ENCODE measurements around the gene PCYT1A.
"Not testable (repeated sequence)": the region's sequence is repeated elsewhere in the genome, so short reads cannot be mapped to it uniquely, and the experiment has no call there.

Gene PCYT1A

DNA sequence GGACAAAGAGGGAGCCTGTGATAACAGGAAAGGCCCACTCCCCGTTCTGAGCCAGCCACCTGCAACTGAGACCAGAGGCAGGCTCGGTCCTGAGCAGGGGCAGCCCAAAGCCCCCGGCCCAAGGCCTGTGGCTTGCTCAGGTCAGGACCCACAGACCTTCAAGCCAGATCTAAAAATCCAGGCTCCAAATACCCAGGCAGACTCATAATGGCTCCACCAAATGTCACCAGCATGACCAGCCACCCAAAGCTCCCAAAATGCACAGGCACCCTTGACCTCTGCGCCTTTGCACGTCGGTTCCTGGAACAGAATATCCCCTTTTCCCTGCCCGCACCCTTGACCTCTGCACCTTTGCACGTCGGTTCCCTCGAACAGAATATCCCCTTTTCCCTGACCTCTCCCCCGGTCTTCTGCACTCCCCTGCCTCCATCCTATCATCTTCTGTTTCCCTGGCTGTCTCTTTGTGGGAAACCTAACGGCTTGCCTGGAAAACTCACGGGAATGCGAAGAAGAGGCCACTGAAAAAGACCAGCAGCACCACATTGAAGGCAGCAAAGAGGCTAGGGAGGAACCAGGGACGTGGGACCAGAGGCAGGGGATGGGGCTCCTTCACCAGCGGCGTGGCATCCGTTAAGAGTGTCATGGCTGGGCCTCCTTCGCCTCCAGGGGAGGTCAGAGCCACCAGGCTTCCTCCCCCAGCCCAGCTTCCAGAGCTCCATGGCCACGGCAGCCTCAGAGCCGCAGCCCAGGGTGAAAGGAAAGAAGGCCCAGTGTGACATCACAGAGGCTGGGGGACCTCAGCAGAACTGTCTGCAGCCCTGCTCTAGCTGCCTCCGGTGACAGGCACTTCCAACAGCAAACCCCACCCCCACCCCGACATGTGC is 76.6 kb downstream of the PCYT1A start, which contains the start of gene ZDHHC19:
ZDHHC19 (minus strand) TSS at position 728 of the 884 bp plus-strand sequence; CDS start at position 643, 85 bp downstream.
- DNase-seq, result no peak

DNA sequence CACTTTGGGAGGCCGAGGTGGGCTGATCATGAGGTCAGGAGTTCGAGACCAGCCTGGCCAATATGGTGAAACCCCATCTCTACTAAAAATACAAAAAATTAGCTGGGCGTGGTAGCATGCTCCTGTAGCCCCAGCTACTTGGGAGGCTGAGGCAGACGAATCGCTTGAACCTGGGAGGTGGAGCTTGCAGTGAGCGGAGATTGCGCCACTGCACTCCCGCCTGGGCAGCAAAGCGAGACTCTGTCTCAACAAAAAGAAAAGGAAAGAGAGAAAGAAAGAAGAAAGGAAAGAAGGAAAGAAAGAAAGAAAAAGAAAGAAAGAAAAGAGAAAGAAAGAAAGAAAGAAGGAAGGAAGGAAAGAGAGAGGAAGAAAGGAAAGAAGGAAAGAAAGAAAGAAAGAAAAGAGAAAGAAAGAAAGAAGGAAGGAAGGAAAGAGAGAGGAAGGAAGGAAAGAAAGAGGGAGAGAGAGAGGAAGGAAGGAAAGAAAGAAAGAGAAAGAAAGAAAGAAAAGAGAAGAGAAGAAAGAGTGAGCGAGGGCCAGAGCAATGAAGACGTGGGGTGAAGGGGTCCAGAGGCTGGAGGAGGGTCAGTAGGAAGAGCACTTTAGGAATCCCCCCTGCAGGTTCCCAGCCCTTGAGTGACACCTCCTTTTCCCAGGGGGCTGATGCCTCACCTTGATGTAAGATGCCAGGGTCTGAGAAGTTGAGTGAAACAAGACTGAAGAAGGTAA is 77.4 kb downstream of the PCYT1A start:
- DNase-seq, result not testable (repeated sequence)

DNA sequence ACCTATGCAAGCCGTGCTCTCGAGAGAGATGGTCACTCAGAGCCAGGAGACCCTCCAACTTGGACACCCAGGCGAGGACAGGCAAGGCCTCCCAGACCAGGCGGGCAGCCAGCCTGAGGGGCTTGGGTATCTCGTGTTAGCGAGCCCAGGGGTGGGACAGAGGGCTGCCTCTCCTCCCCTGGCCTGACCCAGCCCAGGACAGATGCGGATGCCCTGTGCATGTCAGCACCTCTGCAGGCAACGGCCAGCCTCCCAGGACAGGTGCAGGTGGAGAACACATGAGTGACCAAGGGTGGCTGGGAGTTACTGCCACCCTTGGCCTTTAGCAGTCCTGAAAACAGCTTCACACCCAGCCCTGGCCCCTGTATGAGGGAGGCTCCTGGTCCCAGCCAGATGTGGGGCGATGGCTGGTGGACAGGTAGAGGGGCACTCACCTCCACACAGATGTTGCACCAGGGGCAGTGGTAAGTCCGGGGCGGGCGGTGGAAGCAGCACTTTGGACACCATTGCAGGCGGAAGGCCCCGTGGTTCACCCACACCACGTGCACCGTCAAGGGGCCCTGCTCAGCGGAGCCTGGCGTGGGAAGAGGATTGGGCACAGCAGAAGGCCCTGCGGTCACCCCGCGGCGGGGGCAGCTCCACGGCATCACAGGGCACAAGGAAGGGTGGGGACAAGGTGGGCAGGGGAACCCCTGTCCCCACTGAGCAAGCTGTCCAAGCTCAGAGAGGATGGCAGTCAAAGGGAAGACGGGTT is 78.4 kb downstream of the PCYT1A start:
- no peak for DNase-seq

DNA sequence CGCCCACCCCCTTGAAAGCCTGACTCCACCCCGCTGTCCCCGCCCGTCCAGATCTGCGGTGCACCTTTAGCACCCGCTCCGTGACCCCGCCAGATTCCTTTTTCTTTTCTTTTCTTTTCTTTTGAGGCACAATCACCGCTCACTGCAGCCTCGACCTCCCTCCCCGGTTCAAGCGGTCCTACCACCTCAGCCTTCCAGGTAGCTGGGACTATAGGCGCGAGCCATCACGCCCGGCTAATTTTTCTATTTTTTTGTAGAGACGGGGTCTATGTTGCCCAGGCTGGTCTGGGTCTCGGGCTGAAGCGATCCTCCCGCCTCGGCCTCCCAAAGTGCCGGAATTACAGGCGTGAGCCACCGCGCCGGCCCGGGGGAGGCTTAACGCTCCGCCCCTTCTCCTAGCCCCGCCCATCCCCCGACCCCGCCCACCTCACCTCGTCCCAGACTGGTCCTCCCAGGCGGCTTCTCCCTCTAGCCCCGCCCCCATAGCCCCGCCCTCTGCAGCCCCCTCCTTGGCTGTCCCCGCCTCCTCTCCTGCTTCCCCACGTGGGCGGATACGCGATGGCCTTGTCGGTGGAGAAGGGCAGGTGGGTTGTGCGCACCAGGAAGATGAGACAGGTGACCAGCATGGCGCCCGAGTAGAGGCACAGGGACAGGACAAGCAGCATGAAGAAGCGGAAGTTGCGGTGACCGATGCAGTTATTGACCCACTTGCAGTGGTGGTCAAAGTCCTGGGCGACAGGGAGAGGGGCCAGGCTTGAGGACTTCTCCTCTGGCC is 79.5 kb downstream of the PCYT1A start:
- no peak for DNase-seq

DNA sequence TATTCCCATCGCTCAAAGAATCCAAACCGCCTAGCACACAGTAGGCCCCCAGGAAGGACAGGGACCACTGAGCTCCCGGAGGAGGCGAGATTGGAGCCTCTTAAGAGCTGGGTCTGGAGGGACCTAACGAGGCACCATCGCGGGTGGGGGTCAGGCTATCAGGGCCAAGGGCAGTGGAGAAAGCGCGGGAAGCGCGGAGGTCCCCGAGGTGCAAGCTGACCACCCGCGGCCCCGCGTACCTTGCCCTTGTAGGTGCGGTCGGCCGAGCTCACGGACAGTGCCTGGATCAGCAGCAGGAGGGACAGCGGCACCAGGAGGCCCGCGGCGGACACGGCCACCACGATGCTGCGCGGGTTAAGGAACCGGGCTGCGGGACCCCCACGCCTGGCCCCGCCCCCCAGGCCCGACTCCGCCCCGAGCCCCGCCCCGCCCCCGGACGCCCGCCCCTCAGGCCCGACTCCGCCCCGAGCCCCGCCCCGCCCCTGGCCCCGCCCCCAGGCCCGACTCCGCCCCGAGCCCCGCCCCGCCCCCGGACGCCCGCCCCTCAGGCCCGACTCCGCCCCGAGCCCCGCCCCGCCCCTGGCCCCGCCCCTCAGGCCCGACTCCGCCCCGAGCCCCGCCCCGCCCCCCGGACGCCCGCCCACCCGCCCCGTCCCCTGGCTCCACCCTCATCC is 80.2 kb downstream of the PCYT1A start:
- no peak for DNase-seq

DNA sequence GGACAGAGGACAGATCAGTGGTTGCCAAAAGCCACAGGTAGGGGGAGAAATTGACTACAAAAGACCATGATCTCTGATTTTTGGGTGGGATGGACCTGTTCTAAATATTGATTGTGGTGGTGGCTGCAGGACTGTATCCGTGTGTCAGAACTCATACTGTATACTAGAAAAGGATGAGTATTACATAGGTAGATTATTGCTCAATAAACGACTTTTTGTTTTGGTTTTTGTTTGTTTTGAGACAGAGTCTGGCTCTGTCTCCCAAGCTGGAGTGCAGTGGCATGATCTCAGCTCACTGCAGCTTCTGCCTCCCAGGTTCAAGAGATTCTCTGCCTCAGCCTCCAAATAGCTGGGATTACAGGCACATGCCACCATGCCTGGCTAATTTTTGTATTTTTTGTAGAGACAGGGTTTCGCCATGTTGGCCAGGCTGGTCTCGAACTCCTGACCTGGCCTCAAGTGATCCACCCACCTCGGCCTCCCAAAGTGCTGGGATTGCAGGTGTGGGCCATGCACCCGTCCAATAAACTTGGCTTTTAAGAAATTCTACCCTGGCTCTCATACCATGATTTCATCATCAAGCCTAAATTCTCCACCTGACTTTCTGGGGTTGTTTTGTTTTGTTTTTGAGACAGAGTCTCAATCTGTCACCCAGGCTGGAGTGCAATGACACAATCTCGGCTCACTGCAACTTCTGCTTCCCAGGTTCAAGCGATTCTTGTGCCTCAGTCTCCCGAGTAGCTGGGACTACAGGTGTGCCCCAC is 81.9 kb downstream of the PCYT1A start:
- not testable (repeated sequence) for DNase-seq

DNA sequence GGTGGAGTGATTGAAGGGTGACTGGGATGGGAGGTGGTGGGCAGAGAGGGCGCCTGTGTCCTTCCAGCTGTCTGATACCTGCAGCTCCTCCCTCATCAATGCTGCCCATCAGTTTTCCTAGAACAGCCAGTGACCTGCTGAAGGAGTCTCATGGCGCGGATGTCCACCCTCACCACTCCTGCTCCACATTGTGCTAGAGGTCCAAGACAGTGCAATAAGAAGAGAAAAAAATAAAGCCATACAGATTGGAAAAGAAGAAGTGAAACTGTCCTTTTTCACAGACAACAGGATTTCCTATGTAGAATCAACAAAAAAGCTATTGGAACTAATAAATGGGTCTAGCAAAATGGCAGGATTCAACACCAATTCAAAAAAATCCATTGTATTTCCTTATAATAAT is 83.7 kb downstream of the PCYT1A start:
- no peak for DNase-seq

DNA sequence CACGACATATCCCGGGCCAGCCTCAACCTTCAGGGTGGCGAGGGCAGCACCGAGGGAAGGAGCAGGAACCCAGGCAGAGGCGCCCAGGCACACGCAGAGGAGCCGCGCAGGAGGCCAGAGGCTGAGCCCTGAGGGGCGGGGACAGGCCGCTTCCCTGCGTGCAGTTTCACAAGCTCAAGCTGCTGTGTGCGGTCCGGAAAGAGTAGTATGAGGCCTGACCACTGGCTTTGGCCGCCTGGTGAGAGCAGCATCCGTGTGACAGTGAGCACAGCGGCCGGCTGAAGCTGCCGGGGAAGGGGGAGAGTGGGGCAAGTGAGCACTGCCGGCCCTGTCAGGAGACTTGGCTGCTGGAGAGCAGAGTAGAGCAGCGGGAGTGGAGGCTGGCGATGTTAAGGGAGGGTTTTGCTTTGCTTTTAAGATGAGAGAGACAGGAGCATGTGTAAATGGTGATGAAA is 85.0 kb downstream of the PCYT1A start:
- DNase-seq, result no peak

DNA sequence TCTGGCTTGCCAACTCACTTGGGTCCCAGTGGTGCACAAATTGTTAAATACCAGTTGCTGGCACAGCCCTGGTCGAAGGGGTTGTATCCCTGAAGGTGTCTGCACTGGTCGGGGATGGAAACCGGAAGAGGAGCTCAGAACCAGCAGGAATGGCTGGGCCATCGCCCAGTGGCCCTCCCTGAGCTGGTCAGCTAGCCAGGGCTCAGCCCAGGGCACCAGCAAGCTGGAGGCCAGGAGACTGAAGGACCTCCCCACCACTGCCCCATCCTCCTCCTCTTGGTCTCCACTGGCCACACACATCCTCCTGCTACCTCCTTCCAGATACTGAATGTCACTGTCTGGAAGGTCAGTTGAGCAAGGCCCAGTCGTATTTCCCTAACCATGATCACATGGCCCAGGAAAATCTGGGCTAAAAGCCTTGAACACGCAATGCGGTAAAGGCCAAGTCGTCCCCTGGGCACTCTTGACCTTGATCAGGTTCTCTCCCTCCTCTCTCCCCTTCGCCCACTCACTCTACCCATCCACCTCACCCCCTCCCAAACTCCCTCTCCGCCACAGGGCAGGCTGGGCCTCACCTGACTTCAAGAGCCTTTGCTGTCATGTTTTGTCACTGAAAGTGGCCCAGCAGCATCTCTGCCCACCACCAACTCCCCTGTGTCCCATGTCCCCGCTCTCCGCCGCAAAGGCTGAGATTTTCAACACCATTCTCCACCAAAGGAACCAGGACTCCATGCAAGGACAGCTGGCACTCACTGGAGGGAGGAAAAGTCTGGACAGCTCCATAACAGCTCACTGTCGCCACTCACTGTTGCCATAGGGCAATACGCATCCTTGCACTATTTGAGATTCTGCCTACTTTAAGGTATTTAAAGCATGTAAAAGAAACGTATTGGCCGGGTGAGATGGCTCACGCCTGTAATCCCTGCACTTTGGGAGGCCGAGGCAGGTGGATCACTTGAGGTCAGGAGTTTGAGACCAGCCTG is 88.5 kb downstream of the PCYT1A start:
- DNase-seq, result no peak

DNA sequence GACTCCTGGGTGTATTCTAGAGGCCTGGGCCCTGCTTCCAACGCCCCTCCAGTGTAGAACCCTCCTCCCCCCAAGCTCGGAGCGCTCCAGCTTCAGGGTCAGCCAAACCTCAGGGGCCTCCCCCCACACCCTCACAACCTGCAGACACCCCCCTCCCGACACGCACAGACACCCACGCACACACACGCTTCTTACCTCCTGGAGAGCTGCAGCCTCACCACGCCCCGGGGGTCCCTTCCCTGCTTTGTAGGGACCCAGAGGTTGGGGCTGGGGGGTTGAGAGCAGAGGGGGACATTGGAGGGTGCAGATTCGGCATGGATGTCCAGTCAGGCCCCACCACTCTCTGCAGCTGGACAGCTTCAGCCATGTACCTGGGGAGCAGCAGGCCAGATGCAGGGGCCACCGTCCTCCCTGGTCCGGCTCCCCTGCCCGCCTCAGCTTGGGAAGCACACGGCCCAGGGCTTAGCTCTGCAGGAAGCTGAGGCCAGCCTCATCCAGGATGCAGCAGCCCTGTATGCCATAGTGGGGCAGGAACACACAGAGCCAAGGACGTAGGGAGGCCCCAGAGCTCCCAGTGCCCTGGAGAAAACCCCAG is 89.3 kb downstream of the PCYT1A start:
- no peak for DNase-seq

DNA sequence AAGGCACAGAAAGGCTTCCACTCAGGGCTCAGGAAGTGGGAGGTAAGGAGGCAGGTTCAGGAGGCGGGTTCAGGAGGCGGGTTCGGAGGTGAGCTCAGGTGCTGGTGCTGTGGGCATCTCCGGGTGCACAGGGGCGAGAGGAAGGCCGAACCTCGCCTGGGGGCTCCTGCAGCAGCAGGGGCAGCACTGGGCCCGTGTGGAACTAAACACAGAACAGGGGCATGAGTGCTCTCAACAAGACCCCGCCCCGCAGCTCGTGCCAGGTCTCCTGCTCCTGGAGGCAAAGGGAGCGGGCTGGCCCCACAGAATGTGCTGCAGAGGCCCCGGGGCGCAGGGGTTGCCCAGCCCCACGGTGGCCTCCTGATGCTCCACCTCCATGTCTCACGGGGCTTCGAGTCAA is 90.0 kb downstream of the PCYT1A start:
- DNase-seq, result no peak

DNA sequence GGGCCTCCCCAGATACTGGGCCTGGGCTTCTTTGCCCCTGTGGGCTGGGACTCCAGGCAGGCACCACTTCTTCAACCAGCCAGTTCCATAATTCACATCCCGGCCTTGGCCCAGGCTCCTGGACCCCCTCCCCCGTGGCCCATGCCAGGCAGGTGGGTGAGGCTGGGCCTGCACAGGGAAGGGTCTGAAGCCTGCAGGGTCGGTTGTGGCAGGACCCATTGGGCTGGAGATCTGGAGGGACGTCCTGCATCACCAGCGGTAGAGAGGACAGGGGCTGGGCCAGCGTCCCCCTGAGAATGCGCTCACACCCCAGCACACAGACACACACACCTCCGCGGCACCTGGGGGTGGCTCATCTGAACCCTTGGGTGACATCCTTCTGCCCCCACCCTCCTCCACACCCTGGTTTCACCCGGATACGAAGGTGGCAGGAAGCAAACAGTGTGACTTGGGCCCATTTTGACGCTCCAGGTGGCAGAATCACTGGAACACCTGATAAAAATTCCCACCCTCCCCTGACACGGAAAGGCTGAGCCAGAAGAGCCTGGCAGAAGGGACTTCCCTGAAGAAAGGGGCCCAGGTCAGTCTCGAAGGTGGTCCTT is 91.8 kb downstream of the PCYT1A start:
- DNase-seq, result no peak

DNA sequence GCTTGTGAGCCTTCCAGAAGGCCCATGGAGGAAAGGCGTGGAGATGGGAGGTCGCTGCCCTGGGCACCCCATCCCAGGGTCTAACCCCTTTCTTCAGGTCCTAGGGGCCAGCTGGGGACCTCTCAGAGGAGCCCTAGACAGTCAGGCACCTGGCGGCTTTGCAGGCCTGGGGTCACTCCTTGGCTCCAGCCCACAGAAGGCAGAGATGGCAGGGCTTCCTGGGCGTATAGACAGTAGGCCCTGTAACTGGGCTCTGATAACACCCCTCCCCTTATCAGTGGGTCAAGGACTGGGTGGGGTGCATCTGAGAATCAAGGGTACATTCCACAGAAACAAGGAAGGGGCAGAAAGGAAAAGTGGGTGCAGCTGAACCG is 93.0 kb downstream of the PCYT1A start:
- DNase-seq, result no peak

DNA sequence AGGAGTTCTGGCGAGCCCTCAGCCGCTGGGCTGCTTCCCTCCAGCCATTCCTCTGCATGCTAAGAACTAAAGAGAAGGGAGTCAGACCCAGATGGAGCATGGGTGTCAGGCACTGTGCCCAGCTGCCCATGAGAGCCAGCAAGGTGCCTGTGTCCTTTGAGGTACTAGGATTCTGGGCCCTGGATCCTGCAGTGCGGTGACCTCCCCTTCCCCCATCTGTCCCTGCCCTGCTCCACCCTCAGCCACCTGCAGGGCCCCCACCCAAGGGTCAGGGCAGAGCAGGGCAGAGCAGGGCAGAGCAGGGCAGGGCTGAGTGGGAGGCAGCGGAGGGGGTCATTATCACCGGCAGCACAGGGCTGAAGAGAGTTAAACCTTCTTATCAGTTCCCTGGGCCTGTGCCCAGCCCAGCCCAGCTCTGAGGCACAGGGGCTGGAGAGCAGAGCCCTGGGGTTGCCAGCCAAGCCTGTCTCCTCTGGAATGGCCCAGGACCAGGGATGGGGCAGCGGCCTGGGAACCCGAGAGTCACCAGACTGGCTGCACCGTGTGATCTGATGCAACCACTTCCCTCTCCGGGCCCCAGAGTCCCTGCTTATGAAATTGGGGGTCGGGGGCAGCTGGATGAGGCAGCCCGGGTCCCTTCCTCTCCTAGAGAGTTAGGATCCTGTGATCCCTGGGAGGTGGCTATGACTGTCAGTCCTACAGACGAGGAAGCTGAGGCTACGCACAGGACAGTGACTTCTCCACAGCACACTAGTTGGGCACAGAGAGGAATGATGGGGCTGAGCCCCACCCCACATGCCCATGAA is 93.6 kb downstream of the PCYT1A start:
- DNase-seq, result no peak

DNA sequence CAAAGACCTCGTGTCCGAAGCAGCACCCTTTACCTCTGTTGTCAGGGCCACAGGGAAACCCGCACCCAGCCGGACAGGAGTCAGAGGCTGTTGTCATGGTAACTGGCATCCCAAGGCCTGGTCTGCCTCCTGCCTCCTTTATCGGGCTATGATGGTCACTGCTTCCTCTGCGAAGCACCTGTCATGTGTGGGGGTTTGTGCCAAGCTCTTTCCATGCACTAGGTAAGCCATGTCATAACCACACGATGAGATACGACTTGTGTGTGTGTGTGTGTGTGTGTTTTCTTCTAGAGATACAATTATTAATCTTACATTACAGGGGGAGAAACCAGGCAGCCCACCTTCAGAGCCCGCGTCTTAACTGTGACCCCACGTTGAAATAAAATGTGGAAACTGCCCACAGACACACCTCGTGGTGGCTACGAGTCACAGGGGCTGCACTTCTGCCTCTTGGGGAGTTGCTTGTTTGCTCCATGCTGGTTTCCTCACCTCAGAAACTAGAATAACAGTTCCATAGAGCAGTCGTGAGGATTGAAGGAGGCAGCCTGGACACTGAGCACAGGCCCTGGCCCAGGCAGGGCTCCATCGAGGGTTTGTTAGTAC is 94.3 kb downstream of the PCYT1A start:
- no peak for DNase-seq

DNA sequence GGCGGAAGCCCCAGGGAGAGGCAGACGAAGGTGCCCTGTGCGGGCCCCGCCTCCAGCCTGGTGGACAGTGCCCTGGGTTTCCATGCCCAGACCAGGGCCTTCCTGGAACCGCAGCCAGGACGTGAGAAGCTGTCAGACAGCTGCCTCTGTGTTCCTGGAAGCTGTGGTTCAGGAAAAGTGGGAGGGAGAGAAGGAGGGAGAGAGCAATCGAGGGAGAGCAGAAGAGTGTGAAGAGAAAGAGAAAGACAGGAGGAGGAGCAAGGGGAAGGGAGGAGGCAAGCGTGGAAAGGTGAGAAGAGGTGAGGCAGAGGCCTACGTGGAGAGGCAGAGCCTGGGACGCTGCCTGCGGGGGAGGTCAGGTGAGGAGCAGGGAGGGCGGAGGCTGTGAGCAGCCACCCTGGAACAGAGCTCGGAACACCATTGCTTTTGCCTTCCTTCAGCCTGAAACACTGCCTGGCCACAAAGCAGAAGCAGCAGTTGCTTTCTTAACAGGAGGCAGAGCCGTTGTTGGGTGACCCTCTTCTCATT is 94.9 kb downstream of the PCYT1A start:
- DNase-seq, result no peak

DNA sequence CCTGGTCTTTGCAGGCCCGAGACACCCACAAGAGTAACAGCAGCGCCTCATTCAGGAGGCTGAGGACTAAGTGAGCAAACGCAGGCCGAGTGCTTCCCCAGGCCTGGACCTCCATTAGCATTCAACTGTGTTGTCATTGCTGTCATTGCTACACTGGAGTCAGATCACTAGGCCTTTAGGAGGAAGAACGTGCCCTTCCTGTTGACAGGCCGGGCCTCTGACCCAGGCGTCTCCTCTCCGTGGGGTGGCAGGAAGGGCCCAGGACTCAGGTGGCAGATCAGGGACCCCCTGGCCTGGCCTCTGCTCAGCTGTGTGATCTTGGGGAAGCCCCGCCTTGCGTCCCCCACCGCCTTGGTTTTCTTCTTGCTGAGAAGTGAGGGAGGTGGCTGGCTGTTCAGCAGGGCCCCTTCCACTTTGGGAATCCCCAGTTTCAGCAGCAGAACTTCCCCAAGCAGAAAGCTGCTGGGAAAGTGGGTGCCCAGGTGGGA is 95.4 kb downstream of the PCYT1A start:
- no peak for DNase-seq

Data from NK-92 treated with Interleukin-12 subunit alpha and Interleukin-12 subunit beta, amount 100 ng/mL, for 24 hours (cell line).